ENCODE data around the gene REC114.

Gene REC114

DNA sequence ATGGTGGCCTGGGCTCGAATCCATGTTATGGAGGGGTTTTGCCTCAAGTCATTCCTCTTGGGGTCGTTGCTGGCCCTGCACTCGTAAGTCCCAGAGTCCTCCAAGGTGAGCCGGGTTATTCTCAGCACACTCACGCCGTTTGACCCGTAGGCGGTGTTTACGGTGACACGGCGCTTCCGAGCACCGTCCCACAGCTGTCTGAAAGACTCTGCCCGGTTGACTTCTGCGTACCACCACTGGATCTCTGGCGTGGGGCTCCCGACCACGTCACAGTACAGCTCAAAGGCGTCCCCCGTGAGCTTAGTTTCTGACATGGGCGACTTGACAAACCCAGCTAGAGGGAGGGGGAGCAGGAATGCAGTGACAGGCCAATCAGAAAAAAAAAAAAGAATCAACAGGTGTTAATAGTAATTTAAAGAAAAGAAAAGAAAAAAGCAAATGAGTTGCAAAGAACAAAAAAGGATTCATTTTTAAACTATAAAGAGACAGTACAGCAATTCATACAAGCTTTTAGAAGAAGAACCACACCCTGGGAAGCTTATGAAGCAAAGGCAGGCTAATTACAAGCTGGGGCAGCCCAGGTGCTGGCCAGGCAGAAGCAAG, 154.2 kb downstream of the REC114 start:
- TF ChIP-seq, protein P1, sequence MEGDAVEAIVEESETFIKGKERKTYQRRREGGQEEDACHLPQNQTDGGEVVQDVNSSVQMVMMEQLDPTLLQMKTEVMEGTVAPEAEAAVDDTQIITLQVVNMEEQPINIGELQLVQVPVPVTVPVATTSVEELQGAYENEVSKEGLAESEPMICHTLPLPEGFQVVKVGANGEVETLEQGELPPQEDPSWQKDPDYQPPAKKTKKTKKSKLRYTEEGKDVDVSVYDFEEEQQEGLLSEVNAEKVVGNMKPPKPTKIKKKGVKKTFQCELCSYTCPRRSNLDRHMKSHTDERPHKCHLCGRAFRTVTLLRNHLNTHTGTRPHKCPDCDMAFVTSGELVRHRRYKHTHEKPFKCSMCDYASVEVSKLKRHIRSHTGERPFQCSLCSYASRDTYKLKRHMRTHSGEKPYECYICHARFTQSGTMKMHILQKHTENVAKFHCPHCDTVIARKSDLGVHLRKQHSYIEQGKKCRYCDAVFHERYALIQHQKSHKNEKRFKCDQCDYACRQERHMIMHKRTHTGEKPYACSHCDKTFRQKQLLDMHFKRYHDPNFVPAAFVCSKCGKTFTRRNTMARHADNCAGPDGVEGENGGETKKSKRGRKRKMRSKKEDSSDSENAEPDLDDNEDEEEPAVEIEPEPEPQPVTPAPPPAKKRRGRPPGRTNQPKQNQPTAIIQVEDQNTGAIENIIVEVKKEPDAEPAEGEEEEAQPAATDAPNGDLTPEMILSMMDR (IDR thresholded peaks at IDR 0.05): no peak
- Histone ChIP-seq H3K9me3 (no peaks in the 10 kb centered on the region), H3K4me1 (ENCODE audit: control insufficient read depth in 1 of 2, insufficient read depth in 1 of 2, low read depth in 1 of 2, low read length in 1 of 2) (peaks cover 14 to 27% of the 10 kb centered on the region in 2 experiments), H3K36me3 (peaks cover 5% of the 10 kb centered on the region), H3K4me3 (ENCODE audit: low read depth in 1 of 2, low read length in 1 of 2) (no peak overlapping the region), H3K27me3 (no peaks in the 10 kb centered on the region), H3K27ac (no peak overlapping the region)

DNA sequence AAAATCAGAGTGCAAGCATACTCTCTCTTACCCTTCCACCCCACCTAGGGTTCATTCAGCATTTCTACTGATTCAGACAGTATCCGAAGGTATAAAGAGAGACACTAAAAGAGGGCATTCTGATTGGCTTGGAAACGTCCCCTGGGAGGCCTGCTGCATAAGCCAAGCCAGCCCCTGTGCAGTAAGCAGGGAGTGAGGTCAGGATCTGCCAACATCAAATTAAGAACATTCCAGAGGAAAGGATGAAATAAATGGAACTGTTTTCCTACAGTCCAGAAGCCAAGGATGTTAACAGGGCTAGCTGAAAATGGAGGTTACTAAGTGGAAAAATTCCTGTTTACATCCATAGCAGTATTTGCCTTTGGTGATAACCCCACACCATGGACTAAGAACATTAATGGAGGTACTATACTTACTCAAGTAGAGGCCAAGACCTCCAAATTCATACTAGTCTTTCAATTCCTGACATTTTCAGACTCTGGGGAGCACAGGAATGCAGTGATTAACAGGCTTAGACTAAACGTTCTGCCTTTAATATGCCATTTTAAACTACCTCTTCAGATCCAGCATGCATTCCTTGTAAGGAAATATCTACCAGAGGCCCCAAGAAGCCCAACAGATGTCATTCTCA, 155.7 kb downstream of the REC114 start:
- H3K27ac ChIP-seq: no peak overlapping the region
- no peak overlapping the region for H3K4me3 ChIP-seq (ENCODE audit: low read depth in 1 of 2, low read length in 1 of 2)
- no peaks in the 10 kb centered on the region for H3K9me3 ChIP-seq
- TF ChIP-seq, protein P1 (IDR thresholded peaks at IDR 0.05): no peak
- no peaks in the 10 kb centered on the region for H3K27me3 ChIP-seq
- peaks cover 5% of the 10 kb centered on the region for H3K36me3 ChIP-seq
- H3K4me1 ChIP-seq (ENCODE audit: control insufficient read depth in 1 of 2, insufficient read depth in 1 of 2, low read depth in 1 of 2, low read length in 1 of 2): peaks cover 26 to 33% of the 10 kb centered on the region in 2 experiments

DNA sequence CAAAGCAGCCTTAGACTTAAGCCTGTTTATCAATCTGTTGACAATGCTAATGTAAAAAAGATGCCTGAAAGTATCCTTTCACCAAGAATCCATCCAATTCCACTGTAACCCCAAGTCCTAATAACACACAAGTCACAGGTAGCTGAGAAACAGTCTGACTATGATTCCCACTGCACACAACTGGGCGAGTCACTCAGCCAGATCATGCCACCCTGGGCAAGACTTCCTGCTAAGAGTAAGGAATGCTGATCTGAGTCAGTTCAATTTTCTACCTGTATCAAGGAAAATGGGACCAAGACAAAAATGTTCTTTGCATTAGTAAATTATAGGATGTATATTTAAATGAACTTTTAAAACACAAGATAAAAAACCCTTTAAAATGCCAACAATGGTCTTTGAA, 157.0 kb downstream of the REC114 start:
- H3K36me3 ChIP-seq: peaks cover 5% of the 10 kb centered on the region
- no peak overlapping the region for H3K27ac ChIP-seq
- no peaks in the 10 kb centered on the region for H3K9me3 ChIP-seq
- no peaks in the 10 kb centered on the region for H3K27me3 ChIP-seq
- peaks cover 26 to 30% of the 10 kb centered on the region in 2 experiments for H3K4me1 ChIP-seq (ENCODE audit: control insufficient read depth in 1 of 2, insufficient read depth in 1 of 2, low read depth in 1 of 2, low read length in 1 of 2)
- TF ChIP-seq, protein P1 (IDR thresholded peaks at IDR 0.05): no peak
- no peak overlapping the region for H3K4me3 ChIP-seq (ENCODE audit: low read depth in 1 of 2, low read length in 1 of 2)

DNA sequence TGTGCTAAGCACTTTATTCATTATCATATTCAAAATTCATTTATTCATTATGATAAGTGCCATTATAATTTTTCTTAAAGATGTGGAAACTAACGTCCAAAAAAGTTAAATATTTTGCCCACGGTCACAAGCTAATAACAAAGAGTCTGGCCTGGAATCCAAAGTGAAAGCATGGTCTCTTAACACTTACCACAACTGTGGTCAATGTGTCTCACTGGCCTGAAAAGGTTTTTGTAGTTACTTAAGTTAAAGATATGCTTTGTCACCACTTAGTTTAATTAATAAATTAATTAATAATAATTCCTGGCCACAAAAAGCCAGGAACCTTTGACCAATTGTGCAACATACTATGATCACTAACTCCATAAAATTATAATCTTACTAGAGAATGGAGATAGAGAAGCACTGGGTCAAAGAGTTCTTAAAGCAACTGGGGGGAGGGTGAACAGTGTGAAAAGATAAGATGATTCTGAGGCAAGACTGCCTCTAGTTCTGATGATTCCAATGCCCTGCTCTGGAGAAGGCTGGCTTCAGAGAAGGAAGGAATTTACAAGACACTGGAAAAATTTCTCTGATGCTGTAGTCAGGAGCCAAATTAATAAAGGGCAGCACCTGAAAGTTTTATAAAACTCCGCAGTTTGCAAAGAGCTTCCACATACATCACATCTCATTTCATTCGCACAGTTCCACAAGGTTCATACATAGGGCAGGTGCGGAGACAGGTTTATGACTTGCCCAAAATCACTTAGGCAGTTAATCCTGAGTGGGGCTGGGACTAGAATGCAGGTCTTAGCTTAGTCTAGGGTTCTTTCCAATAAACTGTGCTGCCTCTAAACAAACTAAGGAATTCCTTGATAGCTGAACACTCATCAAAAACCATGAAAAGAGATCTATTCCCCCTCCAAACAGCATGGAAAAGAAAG, 157.7 kb downstream of the REC114 start:
- no peaks in the 10 kb centered on the region for H3K9me3 ChIP-seq
- no peaks in the 10 kb centered on the region for H3K27me3 ChIP-seq
- TF ChIP-seq, protein P1 (IDR thresholded peaks at IDR 0.05): no peak
- peaks cover 26 to 30% of the 10 kb centered on the region in 2 experiments for H3K4me1 ChIP-seq (ENCODE audit: control insufficient read depth in 1 of 2, insufficient read depth in 1 of 2, low read depth in 1 of 2, low read length in 1 of 2)
- H3K4me3 ChIP-seq (ENCODE audit: low read depth in 1 of 2, low read length in 1 of 2): no peak overlapping the region
- no peak overlapping the region for H3K27ac ChIP-seq
- H3K36me3 ChIP-seq: peaks cover 5% of the 10 kb centered on the region

DNA sequence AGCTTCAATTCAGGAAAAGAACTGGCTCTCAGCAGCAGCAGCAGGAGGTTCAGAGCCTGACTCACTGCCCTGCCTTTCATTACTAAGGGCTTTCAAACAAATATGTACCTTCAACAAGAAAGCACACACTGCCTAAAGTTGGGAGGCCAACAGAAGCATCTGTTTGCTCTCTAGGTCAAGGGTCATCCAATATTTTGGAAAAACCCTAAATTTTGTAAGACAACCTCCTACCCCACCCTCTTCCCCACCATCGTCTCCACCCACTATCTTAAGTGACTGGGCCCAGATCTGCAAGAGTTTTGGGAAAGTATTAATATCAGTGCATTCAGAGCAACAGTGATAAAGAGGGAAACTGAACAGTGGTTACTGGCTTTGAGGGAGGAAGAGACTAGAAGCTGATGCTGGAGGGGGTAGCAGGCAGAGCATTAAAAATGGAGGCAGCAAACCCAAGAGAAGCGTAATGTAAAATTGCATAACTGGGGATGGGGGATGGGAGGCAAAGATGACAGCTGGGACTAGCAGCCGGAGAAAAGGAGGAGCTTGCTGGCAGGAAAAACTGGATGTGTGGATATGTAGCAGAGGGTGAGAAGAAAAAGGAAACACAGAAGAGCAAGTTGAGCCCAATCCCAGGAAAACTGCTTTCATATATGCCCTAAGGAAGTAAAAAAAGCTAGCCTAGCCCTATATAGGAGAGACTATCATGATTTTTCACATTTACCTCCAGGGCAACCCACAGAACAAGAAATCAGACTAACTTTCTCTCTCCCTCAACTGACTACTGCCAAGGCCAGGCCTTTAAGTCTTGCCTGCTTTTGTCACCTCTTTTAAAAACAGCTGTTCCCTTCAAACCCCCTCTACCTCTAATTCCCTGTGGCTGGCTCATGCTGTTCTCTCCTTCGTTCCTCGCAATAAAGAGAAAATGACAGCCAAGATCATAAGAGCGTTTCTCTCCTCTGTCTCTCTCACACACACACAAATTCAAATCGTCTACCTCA, 158.8 kb downstream of the REC114 start:
- Histone ChIP-seq H3K36me3 (peaks cover 5% of the 10 kb centered on the region), H3K4me1 (ENCODE audit: control insufficient read depth in 1 of 2, insufficient read depth in 1 of 2, low read depth in 1 of 2, low read length in 1 of 2) (peaks cover 27 to 32% of the 10 kb centered on the region in 2 experiments), H3K9me3 (no peaks in the 10 kb centered on the region), H3K27me3 (no peaks in the 10 kb centered on the region), H3K4me3 (ENCODE audit: low read depth in 1 of 2, low read length in 1 of 2) (peak overlapping the region in 1 of 2 experiments; percentile 5), H3K27ac (peak overlapping the region; percentile 78)
- TF ChIP-seq, protein P1 (IDR thresholded peaks at IDR 0.05): no peak

Measured in neutrophil (primary cell).